Subcutaneous adipose tissue (tissue), 4 donors: ENCODE data around the gene JTB. TPM values are rescaled to one million over a fixed set of nuclear protein-coding genes. Genes with fewer than 3 reads are reported as not detected.

Experiments
- total RNA-seq, 4 donors: library from RNA; depleted of rRNA; stranded (reverse); fragments of >200 nt; gene quantifications; one replicate each; pipeline ENCODE4 v1.1.0, GENCODE V29; 2016
- TF ChIP-seq, protein P1 (sequence below): fragments of 450-650 bp; IDR thresholded peaks from one replicate; pipeline ENCODE4 v1.5.1; 2016; ENCODE audit warnings: low read depth, mild to moderate bottlenecking, control low read depth, antibody characterized with exemption, moderate library complexity

Gene JTB
- 100 to 1,000 TPM; 183 to 201 (median 198) TPM for total RNA-seq

DNA sequence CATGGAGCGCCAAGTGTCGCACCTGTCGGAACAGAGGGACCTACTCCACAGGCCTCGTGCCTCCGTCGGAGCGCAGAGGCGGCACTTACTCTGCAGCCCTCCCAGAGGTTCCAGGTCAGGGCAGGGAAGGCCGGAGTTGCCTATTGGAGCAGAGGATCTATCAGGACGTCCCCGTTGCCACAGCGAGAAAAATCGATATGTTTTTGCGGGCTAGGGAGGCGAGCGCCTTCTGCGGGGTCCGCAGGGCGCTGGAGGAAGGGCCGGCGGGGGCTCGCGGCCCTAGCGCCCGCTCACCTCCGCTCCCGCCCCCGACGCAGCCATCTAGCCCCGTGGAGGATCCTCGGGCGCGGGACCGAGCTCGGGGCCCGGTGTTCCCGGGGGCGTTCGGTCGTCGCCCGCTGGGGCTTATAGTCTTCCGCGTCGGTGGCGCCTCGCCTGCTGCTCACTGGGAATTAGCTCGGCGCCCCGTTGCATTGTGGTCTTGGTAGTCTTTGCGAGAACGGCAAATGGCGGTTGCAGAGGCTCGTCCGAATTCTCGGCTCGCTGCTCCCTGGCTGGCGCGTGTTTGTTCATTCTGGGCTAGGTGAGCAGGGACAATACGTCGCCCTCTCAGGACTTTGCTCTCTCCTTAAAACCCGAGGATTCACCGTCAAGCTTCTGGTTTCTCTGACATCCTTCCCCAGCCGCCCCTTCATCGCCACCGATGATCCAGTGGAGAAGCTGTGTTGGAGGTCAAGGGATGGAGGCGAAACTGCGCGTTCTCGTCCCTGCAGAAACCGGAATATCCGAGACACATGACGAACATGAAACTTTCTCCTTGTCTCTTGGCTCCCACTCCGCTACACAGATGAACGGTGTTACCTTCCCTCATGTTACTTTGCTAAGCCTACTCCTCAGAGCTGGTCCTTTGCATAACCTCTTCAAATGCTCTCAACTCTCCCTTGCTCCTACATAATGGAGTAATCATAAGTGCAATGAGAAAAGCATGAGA is at the start of gene JTB:
Gene JTB (minus strand): TSS at position 425 of the 991 bp plus-strand sequence. CDS start 422 bp downstream, at position 3.
- TF ChIP-seq, protein P1, sequence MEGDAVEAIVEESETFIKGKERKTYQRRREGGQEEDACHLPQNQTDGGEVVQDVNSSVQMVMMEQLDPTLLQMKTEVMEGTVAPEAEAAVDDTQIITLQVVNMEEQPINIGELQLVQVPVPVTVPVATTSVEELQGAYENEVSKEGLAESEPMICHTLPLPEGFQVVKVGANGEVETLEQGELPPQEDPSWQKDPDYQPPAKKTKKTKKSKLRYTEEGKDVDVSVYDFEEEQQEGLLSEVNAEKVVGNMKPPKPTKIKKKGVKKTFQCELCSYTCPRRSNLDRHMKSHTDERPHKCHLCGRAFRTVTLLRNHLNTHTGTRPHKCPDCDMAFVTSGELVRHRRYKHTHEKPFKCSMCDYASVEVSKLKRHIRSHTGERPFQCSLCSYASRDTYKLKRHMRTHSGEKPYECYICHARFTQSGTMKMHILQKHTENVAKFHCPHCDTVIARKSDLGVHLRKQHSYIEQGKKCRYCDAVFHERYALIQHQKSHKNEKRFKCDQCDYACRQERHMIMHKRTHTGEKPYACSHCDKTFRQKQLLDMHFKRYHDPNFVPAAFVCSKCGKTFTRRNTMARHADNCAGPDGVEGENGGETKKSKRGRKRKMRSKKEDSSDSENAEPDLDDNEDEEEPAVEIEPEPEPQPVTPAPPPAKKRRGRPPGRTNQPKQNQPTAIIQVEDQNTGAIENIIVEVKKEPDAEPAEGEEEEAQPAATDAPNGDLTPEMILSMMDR: no peak

DNA sequence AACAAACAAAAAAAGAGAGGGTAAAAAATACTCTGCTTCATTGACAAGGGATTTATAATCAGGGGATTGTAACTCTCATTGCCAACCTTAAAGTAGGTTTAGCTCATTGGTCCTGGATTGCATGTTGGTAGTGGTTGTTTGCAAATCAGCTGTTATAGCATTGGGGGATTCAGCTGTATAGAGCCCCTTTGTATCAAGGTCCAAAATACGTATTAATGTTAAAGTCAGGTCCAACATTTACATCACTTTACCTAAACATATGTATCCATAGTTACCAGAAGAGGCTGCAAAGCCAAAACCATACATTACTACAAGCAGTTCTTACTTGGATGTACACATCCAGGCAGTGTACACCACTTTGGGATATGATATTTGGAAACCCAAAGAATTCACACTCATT is 42.5 kb upstream of the JTB start:
- TF ChIP-seq, protein P1: no peak

DNA sequence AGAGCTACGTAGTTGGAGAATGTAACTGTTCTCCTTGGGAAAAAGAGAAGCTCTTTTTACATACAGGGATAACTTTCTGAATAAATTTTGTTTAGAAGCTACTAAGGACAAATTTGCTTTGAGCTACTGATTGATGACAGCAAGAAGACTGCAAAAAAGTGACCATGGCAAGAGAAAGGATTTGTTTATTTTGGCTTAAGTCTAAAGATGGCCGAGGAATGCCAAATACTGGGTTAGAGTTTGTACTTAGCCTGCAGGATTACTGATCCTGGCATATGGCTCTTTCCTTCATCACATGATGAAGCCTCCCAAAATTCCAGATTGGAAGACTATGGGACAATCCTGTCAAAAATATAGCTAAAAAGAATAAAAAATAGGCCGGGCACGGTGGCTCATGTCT is 41.8 kb upstream of the JTB start:
- TF ChIP-seq, protein P1: no peak

DNA sequence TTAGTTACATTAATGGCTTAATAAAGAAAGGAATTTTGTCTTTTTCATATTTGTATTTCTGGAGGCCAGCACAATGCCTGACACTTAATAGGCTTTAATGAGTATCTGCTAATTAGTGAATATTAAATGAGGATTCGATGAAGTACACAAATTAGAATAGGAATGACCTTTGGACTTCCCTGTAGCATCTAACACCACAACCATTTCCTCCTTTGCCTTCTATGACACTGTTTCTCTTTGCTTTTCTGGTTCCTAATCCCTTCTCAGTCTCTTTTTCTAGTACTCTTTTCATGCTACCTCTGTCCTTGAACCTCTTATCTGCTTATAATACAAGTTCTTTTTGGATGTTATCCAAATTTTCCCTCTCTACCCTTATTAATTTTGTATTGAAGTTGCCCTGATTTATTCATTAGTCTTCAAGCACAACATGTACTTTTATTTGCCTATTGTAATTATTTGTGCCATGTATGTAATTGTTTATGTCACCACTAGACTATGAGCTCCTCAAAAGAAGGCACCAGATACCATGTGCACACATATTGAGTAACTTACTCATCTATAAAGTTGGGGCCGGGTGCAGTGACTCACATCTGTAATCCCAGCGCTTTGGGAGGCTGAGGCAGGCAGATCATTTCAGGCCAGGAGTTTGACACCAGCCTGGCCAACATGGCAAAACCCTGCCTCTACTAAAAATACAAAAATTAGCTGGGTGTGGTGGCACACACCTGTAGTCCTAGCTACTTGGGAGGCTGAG is 36.9 kb upstream of the JTB start:
- TF ChIP-seq, protein P1: no peak

DNA sequence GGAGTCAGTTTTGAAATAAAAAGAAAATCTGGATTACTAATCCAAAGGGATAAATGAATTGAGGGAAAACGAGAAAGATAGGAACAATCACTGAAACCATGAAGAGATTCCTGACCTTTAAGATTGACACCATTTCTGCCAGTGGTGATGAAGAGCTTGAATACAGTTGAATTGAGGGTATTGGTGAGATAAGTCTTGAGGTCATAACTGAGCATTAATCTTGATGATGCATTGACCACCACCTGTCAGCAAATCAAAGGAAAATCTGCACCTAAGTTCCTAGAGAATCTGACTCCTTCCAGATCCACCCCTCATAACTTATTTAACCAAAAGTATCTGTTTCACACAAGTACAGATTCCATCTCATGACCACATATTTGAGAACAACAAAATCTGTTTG is 34.7 kb upstream of the JTB start:
- TF ChIP-seq, protein P1: no peak

DNA sequence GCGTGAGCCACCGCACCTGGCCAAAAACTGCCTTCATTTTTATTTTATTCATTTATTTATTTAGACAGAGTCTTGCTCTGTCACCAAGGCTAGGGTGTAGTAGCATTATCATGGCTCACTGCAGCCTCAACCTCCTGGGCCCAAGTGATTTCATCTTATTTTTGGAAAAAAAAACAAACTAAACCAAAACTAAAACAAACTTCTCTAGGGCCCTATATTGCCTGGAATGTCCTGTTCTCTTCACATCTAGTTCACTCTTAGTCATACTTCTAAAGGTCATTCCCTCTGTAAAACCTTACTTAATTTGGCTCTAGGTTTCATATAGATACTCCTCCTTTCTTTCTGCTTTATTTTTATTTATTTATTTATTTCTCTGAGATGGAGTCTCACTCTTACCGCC is 28.7 kb upstream of the JTB start:
- TF ChIP-seq, protein P1: no peak

DNA sequence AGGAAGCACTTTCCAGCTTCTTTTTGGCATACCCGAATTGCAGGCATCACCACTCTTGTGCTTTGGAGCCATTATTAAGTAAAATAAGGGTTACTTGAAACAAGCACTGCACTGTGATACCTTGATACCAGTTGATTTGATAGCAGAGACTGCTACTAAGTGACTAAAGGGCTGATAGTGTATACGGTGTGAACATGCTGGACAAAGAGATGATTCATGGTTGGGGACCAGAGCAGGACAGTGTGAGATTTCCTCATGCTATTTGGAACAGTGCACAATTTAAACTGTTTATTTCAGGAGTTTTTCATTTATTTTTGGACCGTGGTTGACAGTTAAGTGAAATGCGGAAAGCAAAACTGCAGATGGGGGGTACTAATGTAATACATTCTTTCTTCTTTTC is 22.9 kb upstream of the JTB start:
- TF ChIP-seq, protein P1: no peak
